GM19351 (cell line): ENCODE measurements around the gene FABP6.

Source experiments
- ATAC-seq: cut with Tn5 transposase; IDR thresholded peaks from one replicate; pipeline ENCODE4 v1.9.1; 2021; ENCODE audit warnings: mild to moderate bottlenecking, moderate library complexity; ENCODE audit not compliant: unreplicated experiment

The FABP6 gene

GRCh38 chr5:160260881-160261815, 31.8 kb downstream of the FABP6 start:
- peak; percentile 55 for ATAC-seq

DNA sequence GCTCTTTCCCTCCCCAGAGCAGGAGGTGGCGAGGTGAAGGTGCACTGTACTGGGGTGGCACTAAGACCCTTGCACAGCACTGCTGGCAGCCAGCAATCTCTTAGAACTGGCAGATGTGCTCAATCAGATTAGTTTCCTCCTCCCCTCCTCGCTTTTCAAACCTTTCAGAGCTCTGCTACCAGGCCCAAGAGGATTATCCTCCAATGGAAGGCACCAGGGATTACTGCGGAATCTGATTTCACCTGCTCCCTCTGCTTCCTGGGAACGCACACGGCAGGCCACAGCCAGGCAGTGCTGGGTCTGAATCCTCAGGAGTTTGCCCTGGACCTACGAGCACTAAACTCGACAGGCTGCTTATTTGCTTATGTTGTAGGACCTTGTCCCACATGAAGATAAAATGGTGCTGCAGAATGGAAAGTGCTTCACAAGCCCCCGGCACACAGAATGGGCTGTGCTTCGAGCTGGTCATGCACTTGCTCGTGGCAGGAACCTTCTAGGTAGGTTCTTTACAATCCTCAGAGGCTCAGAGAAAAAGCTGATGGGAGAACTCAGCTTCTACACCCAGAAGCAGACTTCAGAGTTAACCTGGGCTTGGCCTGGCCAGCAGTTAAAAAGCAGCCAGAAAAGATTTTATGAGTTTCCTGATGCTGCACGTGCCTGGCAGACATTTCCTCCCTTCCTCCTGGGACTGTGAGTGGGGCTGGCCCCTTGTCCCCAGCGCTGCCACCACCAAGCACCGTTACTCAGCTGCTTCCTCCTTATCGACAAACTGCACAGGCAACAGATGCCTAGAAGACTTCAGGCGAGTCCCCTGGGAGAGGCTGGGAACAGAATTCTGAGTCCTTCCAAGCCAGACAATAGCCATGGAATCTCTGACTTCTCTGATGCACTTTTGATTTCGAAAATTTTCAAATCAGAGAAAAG, 33.1 kb downstream of the FABP6 start:
- no peak for ATAC-seq

- no peak for ATAC-seq
Observed at GRCh38 chr5:160263326-160263855, 34.1 kb downstream of the FABP6 start.

DNA sequence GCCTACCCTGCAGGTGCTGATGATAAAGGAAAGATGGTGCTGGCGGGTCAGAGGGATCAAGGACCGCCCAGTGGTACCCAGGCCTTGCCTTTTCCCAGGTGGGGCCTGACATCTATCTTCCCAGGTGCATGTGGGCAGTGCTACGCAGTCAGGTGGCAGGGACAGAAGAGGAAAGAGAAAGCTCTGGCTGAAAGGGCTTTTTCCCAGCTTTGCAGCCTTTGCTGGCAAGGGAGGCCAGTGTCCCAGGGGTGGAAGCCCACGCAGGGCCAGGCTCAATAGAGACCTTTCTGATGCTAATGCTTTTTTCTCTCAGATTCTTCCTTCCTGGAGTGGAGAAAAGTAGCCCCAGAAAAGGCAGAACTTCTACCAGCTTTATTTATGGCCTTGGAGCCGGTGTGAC, 36.7 kb downstream of the FABP6 start:
- ATAC-seq = no peak

DNA sequence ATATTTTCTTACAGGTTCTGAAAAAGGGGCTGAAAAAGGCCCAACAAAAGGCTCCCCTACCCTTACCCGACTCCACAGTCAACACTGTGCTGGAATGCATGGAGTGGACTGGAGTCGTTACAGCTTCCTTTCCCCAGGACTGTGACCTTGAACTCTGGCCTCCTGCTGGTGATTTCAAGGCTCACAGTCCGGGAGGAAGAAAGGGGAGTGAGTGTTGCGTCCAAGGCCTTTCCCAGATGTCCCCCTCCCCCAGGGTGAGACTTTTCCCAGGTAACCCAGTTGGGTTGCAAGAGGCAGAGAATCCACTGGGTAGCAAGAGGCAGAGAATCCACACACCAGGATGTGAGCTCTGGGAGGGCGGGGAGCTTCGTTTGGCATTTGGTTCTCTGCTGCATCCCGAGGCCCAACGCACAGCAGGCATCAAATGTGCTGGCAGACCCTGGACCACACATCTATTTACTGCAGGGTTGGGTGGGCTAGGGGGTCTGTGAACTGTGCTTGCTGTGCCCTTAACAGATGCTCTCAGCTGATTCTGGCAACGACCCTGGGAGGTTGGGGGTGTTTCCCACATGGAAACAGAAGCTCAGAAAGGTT, 37.5 kb downstream of the FABP6 start:
- ATAC-seq = no peak

DNA sequence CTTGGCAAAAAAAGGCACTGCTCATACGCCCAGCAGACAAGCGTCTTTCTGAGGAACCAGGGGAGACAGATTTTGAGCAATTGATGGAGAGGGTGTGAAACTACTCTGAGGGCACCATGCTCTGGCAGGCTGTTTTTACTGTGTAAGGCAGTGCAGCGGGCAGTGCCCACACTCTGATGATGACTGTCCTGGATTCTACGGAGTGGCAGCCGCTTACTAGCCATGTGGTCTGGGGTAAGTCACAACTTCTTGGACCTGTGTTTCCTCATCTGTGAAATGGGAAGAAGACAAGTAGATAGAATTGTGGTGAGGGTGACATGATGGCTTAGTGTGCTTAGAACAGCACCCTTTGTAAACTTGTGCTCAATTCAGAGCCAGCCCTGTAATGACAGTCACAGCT, 38.8 kb downstream of the FABP6 start:
- ATAC-seq = no peak

GRCh38 chr5:160269017-160269416, 39.7 kb downstream of the FABP6 start:
- ATAC-seq = no peak

DNA sequence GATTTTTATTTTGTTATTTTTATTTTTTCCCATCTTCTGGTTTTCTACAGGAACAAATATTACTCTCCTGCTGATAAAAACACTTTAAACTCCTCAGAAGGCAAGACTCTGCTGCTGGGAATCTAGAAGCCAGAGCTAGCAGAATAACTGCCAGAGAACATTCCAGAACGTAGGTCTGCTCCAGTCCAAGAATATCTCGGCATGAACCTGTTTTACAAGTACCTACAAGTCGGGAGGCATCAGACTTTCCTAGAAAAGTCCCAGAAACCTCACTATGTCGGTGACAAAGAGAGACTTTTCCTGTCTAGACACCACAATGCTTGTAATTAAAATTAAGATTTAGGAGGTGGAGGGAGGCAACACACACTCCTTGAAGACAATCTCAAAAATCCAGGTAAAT, 41.4 kb downstream of the FABP6 start:
- ATAC-seq = no peak

- peak; percentile 53 for ATAC-seq
Observed at GRCh38 chr5:160271396-160271795, 42.1 kb downstream of the FABP6 start.

DNA sequence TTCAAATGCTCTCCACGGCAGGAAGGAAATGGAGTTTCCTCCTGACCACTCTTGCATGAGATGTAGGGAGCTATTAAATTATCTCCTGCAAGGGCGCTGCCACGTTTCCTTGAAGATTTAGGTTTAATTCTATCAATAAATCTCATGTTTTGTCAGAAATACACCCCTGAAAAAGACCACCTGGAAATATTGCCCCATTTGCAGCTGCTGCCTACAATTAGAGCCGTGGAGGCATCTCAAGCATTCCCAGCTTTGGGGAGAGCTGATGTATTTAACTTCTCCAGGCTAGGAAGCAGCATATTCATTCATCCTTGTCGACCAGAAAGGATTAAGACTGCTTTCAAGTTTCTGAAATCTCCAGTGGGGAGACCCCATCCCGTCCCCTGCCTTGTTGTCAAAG, 42.5 kb downstream of the FABP6 start:
- ATAC-seq = no peak

GRCh38 chr5:160272264-160272663, 43.0 kb downstream of the FABP6 start:
- no peak for ATAC-seq

DNA sequence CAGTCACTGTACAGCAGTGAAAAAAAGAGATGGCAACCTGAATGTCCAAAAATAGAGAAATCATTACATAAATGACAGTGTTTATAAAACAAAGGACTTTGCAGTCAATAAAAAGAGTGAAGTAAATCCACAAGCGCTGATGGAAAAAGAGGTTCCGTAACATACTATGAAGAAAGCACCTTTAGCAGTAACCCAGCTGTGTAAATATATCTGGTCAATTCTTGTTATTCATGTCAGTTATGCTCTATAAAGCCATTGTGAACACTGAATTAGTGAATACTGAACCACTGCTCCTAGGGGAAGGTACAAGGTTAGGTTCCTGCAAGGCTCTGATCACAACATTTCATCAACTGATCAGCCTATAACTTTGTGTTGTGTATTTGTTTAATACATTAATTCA, 43.6 kb downstream of the FABP6 start:
- no peak for ATAC-seq

DNA sequence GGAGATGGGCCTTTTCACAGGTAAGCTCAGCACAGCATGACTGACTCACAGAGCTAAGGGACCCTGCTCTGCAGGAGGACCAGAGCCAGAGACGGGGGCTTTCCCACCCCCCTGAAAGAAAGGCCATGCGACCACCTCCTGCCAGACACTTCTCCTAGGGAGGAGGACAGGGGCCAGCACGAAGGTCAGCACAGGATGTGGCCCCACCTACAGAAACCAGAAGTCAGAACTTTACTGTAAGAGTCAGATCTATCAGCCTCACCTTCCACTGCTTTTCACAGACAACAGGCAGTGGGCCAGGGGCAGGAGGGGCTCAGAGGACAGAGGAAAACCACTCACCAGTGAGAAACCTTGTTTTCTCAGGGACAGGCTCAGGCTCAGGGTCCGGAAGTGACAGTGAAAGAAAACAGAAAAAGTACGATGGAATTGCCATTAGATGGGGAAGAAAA, 45.2 kb downstream of the FABP6 start:
- no peak for ATAC-seq

DNA sequence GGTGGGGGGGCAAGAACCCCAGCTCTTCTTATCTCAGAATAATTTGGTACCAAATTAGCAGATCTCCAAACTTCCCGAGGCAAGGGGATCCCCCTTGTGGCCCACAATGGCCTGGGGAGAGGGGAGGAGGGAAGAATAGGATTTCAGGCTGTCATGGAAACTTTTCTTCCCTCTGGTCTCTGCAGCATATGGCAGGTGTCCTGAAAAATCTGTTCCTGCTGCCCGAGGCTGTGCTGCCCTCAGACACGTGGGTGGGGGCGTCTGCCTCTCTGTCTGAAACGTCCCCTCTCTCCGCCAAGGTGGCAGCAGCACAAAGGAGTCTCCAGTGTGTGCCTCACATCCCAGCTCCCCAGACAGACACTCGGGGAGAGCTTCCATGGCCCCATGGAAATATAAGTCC, 49.0 kb downstream of the FABP6 start:
- no peak for ATAC-seq

DNA sequence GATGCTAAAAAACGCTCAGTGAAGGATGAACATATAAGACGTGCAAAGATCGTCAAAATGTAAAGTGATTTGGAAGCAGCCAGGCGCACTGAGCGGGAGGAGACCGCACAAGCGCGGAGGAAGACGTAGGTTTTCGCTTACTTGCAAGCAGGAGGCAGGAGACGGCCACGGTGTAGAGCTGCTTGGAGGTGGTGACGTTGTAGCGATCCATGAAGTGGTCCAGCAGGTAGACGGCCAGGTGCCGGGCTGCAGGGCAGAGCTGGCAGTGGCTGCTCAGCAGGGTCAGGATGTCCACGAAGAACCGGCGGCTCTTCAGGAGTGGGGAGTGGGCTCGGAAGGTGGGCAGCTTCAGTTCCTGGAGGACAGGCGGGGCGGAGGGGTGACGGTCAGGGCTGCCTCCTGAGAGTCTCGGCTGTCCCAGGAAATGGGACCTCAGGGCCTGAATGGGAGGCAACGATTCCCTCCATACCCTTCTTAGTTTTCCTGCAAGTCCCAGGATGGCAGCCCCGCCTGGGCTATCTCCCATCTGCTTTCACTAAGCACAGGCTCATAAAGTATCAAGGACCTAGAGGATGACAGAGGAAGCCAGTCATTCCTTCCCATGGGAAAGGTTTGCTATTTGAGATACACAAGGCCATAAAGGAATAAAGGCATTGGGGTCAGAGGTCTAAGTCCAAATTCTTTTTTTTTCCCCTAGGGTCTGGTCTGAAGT, 51.2 kb downstream of the FABP6 start:
- ATAC-seq = no peak

DNA sequence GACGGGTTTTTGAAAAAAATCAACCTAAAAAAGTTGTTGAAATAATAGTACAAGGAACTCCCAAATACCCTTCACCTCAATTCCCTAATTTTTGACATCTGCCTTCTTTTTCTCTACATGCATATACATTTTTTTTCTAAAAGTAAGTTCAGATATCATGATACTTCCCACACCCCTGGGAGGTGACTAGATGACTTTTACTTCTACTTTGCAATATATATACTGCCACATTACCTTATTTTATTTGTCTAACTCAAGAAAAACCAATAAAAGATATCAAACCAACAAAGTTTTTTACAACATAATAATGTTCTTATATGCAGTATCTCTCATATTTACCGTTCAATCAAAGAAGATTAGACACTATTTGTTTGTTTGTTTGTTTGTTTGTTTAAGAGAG, 52.0 kb downstream of the FABP6 start:
- no peak for ATAC-seq

GRCh38 chr5:160284291-160284873, 55.1 kb downstream of the FABP6 start:
- ATAC-seq = no peak

DNA sequence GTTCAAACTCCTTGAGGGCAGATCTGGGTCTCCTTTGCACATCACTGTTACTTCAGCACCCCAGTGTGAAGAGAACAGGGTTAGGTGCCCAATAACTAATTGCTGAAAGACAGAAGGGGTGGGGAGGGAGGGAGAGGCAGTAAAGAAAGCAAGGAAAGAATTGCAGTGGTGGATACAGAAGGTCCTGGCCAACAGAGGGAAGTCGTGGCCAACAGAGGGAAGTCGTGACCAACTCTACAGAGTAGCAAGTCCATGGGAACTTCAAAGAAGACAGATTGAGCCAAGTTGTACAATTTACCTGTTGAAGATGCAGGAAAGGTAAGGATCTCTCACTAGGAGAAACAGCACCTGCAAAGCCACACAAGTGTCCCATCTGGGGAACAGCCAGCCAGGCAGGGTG, 56.0 kb downstream of the FABP6 start:
- no peak for ATAC-seq

DNA sequence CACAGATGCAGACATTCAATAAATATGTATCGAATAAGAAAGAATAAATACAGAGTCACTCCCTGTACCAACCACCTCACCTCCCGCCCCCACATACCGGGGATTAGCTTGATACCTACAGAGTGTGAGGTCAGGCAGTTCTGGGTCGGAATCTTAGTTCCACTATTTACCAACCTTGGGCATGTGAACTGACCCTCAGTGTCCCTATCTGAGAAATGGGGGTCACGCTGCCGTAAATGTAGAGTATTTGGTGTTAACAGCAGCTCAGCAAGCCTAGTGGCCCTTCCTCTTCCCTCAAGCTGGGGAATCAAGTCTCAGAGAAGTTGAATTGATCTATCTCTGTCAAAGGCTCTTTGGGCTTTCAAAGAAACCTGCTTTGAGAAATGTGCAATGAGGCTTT, 57.6 kb downstream of the FABP6 start:
- ATAC-seq = no peak
